SJSA1 (cell line): ENCODE measurements around the gene ANKRA2. TPM values are rescaled to one million over a fixed set of nuclear protein-coding genes. Genes with fewer than 3 reads are reported as not detected.

ENCODE experiments used
- DNase-seq, 2 experiments: peaks; one replicate each; pipeline ENCODE4 v3.0.0-alpha.2; 2015 to 2020; ENCODE audit warnings: low spot score in 2 of 2, low read depth in 1 of 2
- H3K27ac ChIP-seq: fragments of 250-450 bp; sonication (Bioruptor Pico); 2 replicates; pipeline ENCODE4 v1.5.1; 2020; ENCODE audit warnings: mild to moderate bottlenecking, moderate library complexity
- H3K27me3 ChIP-seq: fragments of 250-450 bp; sonication (Bioruptor Pico); replicated peaks from 2 replicates; pipeline ENCODE4 v1.5.1; 2020; ENCODE audit warnings: mild to moderate bottlenecking, moderate library complexity
- H3K36me3 ChIP-seq: fragments of 250-450 bp; sonication (Bioruptor Pico); 2 replicates; pipeline ENCODE4 v1.5.1; 2020; ENCODE audit warnings: mild to moderate bottlenecking
- H3K4me1 ChIP-seq: fragments of 250-450 bp; sonication (Bioruptor Pico); replicated peaks from 2 replicates; pipeline ENCODE4 v1.6.1; 2021; ENCODE audit warnings: mild to moderate bottlenecking
- H3K4me3 ChIP-seq: fragments of 250-450 bp; sonication (Bioruptor Pico); 2 replicates; pipeline ENCODE4 v1.5.1; 2020; ENCODE audit warnings: mild to moderate bottlenecking
- H3K9me3 ChIP-seq: fragments of 250-450 bp; sonication (Bioruptor Pico); replicated peaks from 2 replicates; pipeline ENCODE4 v1.5.1; 2020; ENCODE audit warnings: mild to moderate bottlenecking
- total RNA-seq: library from RNA; depleted of rRNA; stranded (reverse); fragments of >200 nt; shearing (Covaris generic); gene quantifications from 2 replicates; pipeline ENCODE4 v1.2.3, GENCODE V29; 2014

ANKRA2 gene
- total RNA-seq, 1 experiment from 2014 or later = 13.8 TPM

DNA sequence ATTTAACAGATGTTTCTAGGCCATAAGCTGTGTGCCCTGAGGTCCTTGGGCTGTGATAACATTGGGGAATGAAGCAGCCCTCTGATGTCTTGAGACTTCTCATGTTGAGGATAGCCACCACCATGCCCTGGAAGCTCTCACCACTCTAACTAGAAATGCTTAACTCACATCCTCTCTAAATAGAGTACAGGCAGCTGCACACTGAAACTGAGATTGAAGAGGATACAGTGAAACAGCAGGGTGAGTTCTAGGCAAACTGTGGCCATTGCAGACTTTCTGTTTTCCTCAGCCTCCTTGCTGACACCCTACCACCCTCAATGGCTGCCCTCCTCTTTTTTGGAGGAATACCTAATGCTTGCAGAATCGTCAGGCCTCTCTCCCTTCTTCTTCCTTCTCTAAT is 22.5 kb upstream of the ANKRA2 start:
- H3K36me3 ChIP-seq = peaks cover 1% of the 10 kb centered on the region; the same call in 1 of the 2 replicates
- H3K4me3 ChIP-seq = no peak overlapping the region
- H3K27ac ChIP-seq = no peak overlapping the region
- no peaks in the 10 kb centered on the region for H3K27me3 ChIP-seq
- peaks cover 16% of the 10 kb centered on the region for H3K4me1 ChIP-seq
- no peaks in the 10 kb centered on the region for H3K9me3 ChIP-seq
- DNase-seq = no peak

- Histone ChIP-seq H3K27me3 (no peaks in the 10 kb centered on the region), H3K36me3 (peaks cover 31% of the 10 kb centered on the region), H3K4me3 (no peak overlapping the region), H3K9me3 (no peaks in the 10 kb centered on the region), H3K27ac (no peak overlapping the region), H3K4me1 (no peaks in the 10 kb centered on the region)
- no peak for DNase-seq
Measured at GRCh38 chr5:73582285-73583145, 17.1 kb upstream of the ANKRA2 start.

- peaks cover 5% of the 10 kb centered on the region for H3K4me1 ChIP-seq
- H3K9me3 ChIP-seq = no peaks in the 10 kb centered on the region
- H3K27ac ChIP-seq = peak overlapping the region; percentile 71
- H3K27me3 ChIP-seq = no peaks in the 10 kb centered on the region
- no peak for DNase-seq
- peak overlapping the region; percentile 53 for H3K4me3 ChIP-seq
- peaks cover 36% of the 10 kb centered on the region for H3K36me3 ChIP-seq
Measured at GRCh38 chr5:73565969-73566547, 619 bp upstream of the ANKRA2 start.

DNA sequence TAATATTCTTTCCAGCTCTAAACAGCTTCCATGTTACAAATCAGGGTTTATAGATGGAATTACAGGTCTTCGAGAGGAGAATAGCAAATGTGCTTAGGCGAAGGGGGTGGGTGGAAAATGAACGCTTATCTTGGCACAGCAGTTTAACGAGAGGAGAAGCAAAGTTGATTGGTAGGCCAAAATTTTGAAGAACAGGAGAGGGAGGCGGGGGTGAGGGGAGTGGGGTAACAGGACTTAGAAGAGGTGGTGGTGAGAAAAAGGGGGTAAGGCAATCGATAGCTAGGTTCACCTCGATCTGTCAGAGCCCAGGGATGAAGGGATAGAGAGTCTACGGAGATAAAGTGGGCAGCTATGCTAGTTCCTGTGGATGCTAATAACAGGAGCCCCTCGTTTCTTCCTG is 764 bp downstream of the ANKRA2 start:
- peaks cover 28% of the 10 kb centered on the region for H3K36me3 ChIP-seq
- no peak for DNase-seq
- peaks cover 5% of the 10 kb centered on the region for H3K4me1 ChIP-seq
- no peaks in the 10 kb centered on the region for H3K27me3 ChIP-seq
- H3K4me3 ChIP-seq = peak overlapping the region; percentile 53
- peak overlapping the region; percentile 71 for H3K27ac ChIP-seq
- H3K9me3 ChIP-seq = no peaks in the 10 kb centered on the region

- H3K9me3 ChIP-seq = no peaks in the 10 kb centered on the region
- no peak for DNase-seq
- H3K36me3 ChIP-seq = peaks cover 23% of the 10 kb centered on the region
- H3K27me3 ChIP-seq = no peaks in the 10 kb centered on the region
- peak overlapping the region; percentile 53; the same call in 1 of the 2 replicates for H3K4me3 ChIP-seq
- H3K4me1 ChIP-seq = peaks cover 5% of the 10 kb centered on the region
- H3K27ac ChIP-seq = peak overlapping the region; percentile 71; the same call in 1 of the 2 replicates
Measured at GRCh38 chr5:73564018-73564417, 1.4 kb downstream of the ANKRA2 start.

- H3K4me3 ChIP-seq = no peak overlapping the region
- DNase-seq = no peak
- H3K9me3 ChIP-seq = no peaks in the 10 kb centered on the region
- H3K27ac ChIP-seq = no peak overlapping the region
- H3K36me3 ChIP-seq = peaks cover 28% of the 10 kb centered on the region
- H3K27me3 ChIP-seq = no peaks in the 10 kb centered on the region
- H3K4me1 ChIP-seq = no peaks in the 10 kb centered on the region; the same call in 1 of the 2 replicates
Measured at GRCh38 chr5:73558950-73559349, 6.5 kb downstream of the ANKRA2 start.

DNA sequence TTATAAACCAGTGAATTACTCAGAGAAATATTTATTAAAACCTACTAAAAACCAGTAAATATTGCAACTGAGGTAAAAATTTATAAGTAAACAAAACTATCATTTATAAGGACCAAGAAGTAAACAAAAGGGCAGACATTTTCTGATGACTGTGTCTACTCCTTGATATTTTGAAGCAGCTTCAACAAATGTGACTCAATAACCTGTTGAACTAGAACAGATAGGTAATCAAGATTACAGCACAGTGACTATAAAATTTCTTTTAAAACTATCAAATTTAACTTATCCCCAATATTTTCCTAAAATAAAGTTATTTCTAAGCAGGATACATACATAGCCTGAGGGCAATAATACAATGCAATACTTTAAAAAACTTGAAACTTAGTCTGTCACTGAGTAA is 12.8 kb downstream of the ANKRA2 start:
- DNase-seq = no peak
- no peak overlapping the region for H3K4me3 ChIP-seq
- no peaks in the 10 kb centered on the region for H3K27me3 ChIP-seq
- no peaks in the 10 kb centered on the region for H3K9me3 ChIP-seq
- H3K36me3 ChIP-seq = peaks cover 14% of the 10 kb centered on the region
- no peaks in the 10 kb centered on the region for H3K4me1 ChIP-seq
- H3K27ac ChIP-seq = no peak overlapping the region

DNA sequence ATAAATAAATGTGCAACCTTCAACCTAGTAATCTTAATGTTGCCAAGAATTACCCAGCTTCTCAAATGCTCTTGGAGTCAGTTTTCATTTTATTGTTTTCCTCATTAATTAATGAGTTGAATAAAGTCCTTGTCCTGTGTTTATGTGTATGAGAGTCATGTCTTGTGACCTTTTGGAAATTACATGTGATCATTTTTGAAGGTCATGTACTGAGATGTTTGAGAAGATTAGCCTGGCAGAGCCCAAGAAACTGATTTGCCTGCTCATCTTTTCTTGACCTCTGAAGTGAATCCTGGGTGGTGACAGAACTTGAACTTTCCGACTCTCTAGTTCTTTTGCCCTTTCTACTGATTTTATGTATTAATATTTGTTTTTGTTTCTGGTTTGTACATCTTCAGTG is 15.4 kb downstream of the ANKRA2 start:
- Histone ChIP-seq H3K36me3 (peaks cover 10% of the 10 kb centered on the region), H3K9me3 (no peaks in the 10 kb centered on the region), H3K4me3 (no peak overlapping the region), H3K27me3 (no peaks in the 10 kb centered on the region), H3K27ac (no peak overlapping the region), H3K4me1 (no peaks in the 10 kb centered on the region)
- no peak for DNase-seq

GRCh38 chr5:73545403-73545779 is 20.0 kb downstream of the ANKRA2 start:
- Histone ChIP-seq H3K27ac (no peak overlapping the region), H3K9me3 (no peaks in the 10 kb centered on the region), H3K36me3 (no peaks in the 10 kb centered on the region), H3K4me3 (no peak overlapping the region), H3K4me1 (peaks cover 33% of the 10 kb centered on the region), H3K27me3 (no peaks in the 10 kb centered on the region)
- DNase-seq = no peak

- no peak for DNase-seq
- peaks cover 39% of the 10 kb centered on the region for H3K4me1 ChIP-seq
Measured at GRCh38 chr5:73544429-73545402, 20.7 kb downstream of the ANKRA2 start.

DNA sequence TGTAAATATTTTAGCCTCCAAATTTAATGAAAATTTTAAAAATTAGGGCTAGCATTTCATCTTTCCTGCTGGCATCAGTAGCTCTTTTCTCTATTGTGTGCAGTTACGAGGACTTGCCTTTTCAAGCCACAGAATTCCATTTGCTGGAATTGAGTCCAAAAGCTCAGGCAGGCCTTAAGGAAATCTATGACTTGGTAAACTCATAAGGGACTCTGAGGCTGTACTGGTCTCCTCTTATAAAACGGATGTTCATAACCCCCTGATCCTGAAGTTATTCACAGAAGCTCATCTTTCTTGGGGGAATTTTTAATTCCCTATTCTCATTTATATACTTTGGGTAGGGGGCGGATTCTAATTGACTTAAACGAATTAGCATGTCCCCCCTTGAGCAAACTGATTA is 23.4 kb downstream of the ANKRA2 start:
- Histone ChIP-seq H3K36me3 (no peaks in the 10 kb centered on the region), H3K4me3 (no peak overlapping the region), H3K9me3 (no peaks in the 10 kb centered on the region), H3K4me1 (peaks cover 39% of the 10 kb centered on the region), H3K27ac (peak overlapping the region; percentile 80), H3K27me3 (no peaks in the 10 kb centered on the region)
- DNase-seq = peak in 1 of 2 experiments; percentile 42

More at GRCh38 chr5:73544429-73545402, 20.7 kb downstream of the ANKRA2 start:
- Histone ChIP-seq H3K4me3 (no peak overlapping the region), H3K27me3 (no peaks in the 10 kb centered on the region), H3K9me3 (no peaks in the 10 kb centered on the region), H3K36me3 (no peaks in the 10 kb centered on the region), H3K27ac (no peak overlapping the region)

- no peaks in the 10 kb centered on the region for H3K9me3 ChIP-seq
- H3K4me3 ChIP-seq = no peak overlapping the region
- H3K27ac ChIP-seq = peak overlapping the region; percentile 80; the same call in 1 of the 2 replicates
- peaks cover 39% of the 10 kb centered on the region for H3K4me1 ChIP-seq
- H3K36me3 ChIP-seq = no peaks in the 10 kb centered on the region
- H3K27me3 ChIP-seq = no peaks in the 10 kb centered on the region
- peak; percentile 56 to 64 for DNase-seq
Measured at GRCh38 chr5:73540192-73540591, 25.2 kb downstream of the ANKRA2 start.

- H3K9me3 ChIP-seq = no peaks in the 10 kb centered on the region
- H3K4me3 ChIP-seq = no peak overlapping the region
- no peaks in the 10 kb centered on the region for H3K36me3 ChIP-seq
- no peak overlapping the region for H3K27ac ChIP-seq
- H3K4me1 ChIP-seq = peaks cover 39% of the 10 kb centered on the region
- no peak for DNase-seq
- H3K27me3 ChIP-seq = no peaks in the 10 kb centered on the region
Measured at GRCh38 chr5:73539730-73540129, 25.7 kb downstream of the ANKRA2 start.
